WTC11 (cell line): ENCODE results near the gene INPP5A. TPM values are rescaled to one million over a fixed set of nuclear protein-coding genes. Genes with fewer than 3 reads are reported as not detected.

Source experiments
- ATAC-seq: fragments of 200-7000 bp; cut with Tn5 transposase; 2 replicates; pipeline ENCODE4 v1.10.0; 2021; ENCODE audit warnings: mild to moderate bottlenecking, moderate library complexity
- CTCF ChIA-PET: fragments of 300-600 bp; sonication (Branson Sonifier 250); formaldehyde crosslinking; loops from one replicate; lab custom pipeline; 2021; ENCODE audit warnings: antibody characterized with exemption; lab: Charles Lee
- POLR2A ChIA-PET: fragments of 350-600 bp; sonication (Branson Sonifier 250); formaldehyde crosslinking; loops from one replicate; lab custom pipeline; 2021; ENCODE audit warnings: antibody characterized with exemption; lab: Charles Lee
- DNase-seq: peaks from one replicate; pipeline ENCODE4 v3.0.0; 2021; ENCODE audit warnings: low spot score
- H3K27ac Mint-ChIP-seq: 2 replicates; pipeline ENCODE4 v1.8.0; 2021; ENCODE audit warnings: mixed read lengths
- H3K27me3 Mint-ChIP-seq: 2 replicates; pipeline ENCODE4 v1.8.0; 2021; ENCODE audit warnings: low read depth, mild to moderate bottlenecking, moderate library complexity, mixed read lengths
- H3K36me3 Mint-ChIP-seq: 2 replicates; pipeline ENCODE4 v1.8.0; 2021; ENCODE audit warnings: mixed read lengths
- H3K4me1 Mint-ChIP-seq: 2 replicates; pipeline ENCODE4 v1.8.0; 2022; ENCODE audit warnings: mixed read lengths
- H3K4me3 Mint-ChIP-seq: 2 replicates; pipeline ENCODE4 v1.8.0; 2021; ENCODE audit warnings: mild to moderate bottlenecking, moderate library complexity, mixed read lengths
- H3K9me3 Mint-ChIP-seq: 2 replicates; pipeline ENCODE4 v1.8.0; 2021; ENCODE audit warnings: mixed read lengths
- ATF3 ChIP-seq: sonication (generic); formaldehyde crosslinking; conservative IDR thresholded peaks from 2 replicates; pipeline ENCODE4 v1.8.1; 2022; ENCODE audit warnings: mild to moderate bottlenecking, missing genetic modification reagents
- ATF6 ChIP-seq: sonication (generic); formaldehyde crosslinking; IDR thresholded peaks from 2 replicates; pipeline ENCODE4 v1.8.1; 2023; ENCODE audit warnings: mild to moderate bottlenecking, missing genetic modification reagents
- CREB1 ChIP-seq: sonication (generic); formaldehyde crosslinking; IDR thresholded peaks from 2 replicates; pipeline ENCODE4 v1.8.0; 2023; ENCODE audit warnings: mild to moderate bottlenecking, missing genetic modification reagents
- CREM ChIP-seq: sonication (generic); formaldehyde crosslinking; IDR thresholded peaks from 2 replicates; pipeline ENCODE4 v1.8.1; 2022; ENCODE audit warnings: mild to moderate bottlenecking, missing genetic modification reagents, moderate library complexity
- CTCF ChIP-seq: fragments of 200-600 bp; IDR thresholded peaks from 2 replicates; pipeline ENCODE4 v1.8.0; 2022; ENCODE audit warnings: antibody characterized with exemption
- E2F5 ChIP-seq: sonication (generic); formaldehyde crosslinking; IDR thresholded peaks from 2 replicates; pipeline ENCODE4 v1.8.1; 2022; ENCODE audit warnings: mild to moderate bottlenecking, moderate library complexity, missing genetic modification reagents
- ETV6 ChIP-seq: sonication (generic); formaldehyde crosslinking; IDR thresholded peaks from 2 replicates; pipeline ENCODE4 v1.8.1; 2022; ENCODE audit warnings: mild to moderate bottlenecking, missing genetic modification reagents
- FOXK1 ChIP-seq: sonication (generic); formaldehyde crosslinking; IDR thresholded peaks from 2 replicates; pipeline ENCODE4 v1.8.0; 2022; ENCODE audit warnings: mild to moderate bottlenecking, moderate library complexity, missing genetic modification reagents
- GRHL2 ChIP-seq: fragments of 250-450 bp; sonication (Bioruptor Pico); IDR thresholded peaks from 2 replicates; pipeline ENCODE4 v1.8.0; 2022; ENCODE audit warnings: mild to moderate bottlenecking, moderate library complexity; ENCODE audit not compliant: insufficient replicate concordance, severe bottlenecking
- KAT7 ChIP-seq: sonication (generic); formaldehyde crosslinking; IDR thresholded peaks from 2 replicates; pipeline ENCODE4 v1.8.1; 2023; ENCODE audit warnings: missing genetic modification reagents, mild to moderate bottlenecking, borderline replicate concordance
- MXD4 ChIP-seq: fragments of 250-450 bp; sonication (Bioruptor Pico); IDR thresholded peaks from 2 replicates; pipeline ENCODE4 v1.8.0; 2021; ENCODE audit warnings: mild to moderate bottlenecking, moderate library complexity, borderline replicate concordance
- NFYB ChIP-seq: sonication (generic); formaldehyde crosslinking; conservative IDR thresholded peaks from 2 replicates; pipeline ENCODE4 v1.8.0; 2022; ENCODE audit warnings: low read depth, missing genetic modification reagents
- SP1 ChIP-seq: sonication (generic); formaldehyde crosslinking; conservative IDR thresholded peaks from 2 replicates; pipeline ENCODE4 v1.8.1; 2022; ENCODE audit warnings: missing genetic modification reagents
- TP53 ChIP-seq: sonication (generic); formaldehyde crosslinking; IDR thresholded peaks from 2 replicates; pipeline ENCODE4 v1.8.1; 2023; ENCODE audit warnings: mild to moderate bottlenecking, missing genetic modification reagents
- ZNF121 ChIP-seq: sonication (generic); formaldehyde crosslinking; IDR thresholded peaks from 2 replicates; pipeline ENCODE4 v1.8.0; 2023; ENCODE audit warnings: missing genetic modification reagents
- ZNF232 ChIP-seq: sonication (generic); formaldehyde crosslinking; IDR thresholded peaks from 2 replicates; pipeline ENCODE4 v1.8.0; 2022; ENCODE audit warnings: mild to moderate bottlenecking, missing genetic modification reagents
- ZNF263 ChIP-seq: sonication (generic); formaldehyde crosslinking; IDR thresholded peaks from 2 replicates; pipeline ENCODE4 v1.8.1; 2022; ENCODE audit warnings: low read depth, mild to moderate bottlenecking, moderate library complexity, missing genetic modification reagents
- ZNF396 ChIP-seq: fragments of 250-450 bp; sonication (Bioruptor Pico); IDR thresholded peaks from 2 replicates; pipeline ENCODE4 v1.8.0; 2021; ENCODE audit warnings: mild to moderate bottlenecking, moderate library complexity, borderline replicate concordance
- ZNF416 ChIP-seq: fragments of 250-450 bp; sonication (Bioruptor Pico); IDR thresholded peaks from 2 replicates; pipeline ENCODE4 v1.9.0; 2021; ENCODE audit warnings: mild to moderate bottlenecking, inconsistent platforms
- total RNA-seq: library from RNA; stranded (reverse); gene quantifications from 3 replicates; pipeline ENCODE4 v1.2.3, GENCODE V29; 2021
- TF ChIP-seq, protein P1 (sequence below): sonication (generic); formaldehyde crosslinking; IDR thresholded peaks from 2 replicates; pipeline ENCODE4 v1.8.0; 2022; ENCODE audit warnings: mild to moderate bottlenecking, missing genetic modification reagents
- TF ChIP-seq, protein P2 (sequence below): fragments of 250-450 bp; sonication (Bioruptor Pico); IDR thresholded peaks from 2 replicates; pipeline ENCODE4 v1.9.0; 2021; ENCODE audit warnings: mild to moderate bottlenecking
- TF ChIP-seq, protein P3 (sequence below): sonication (generic); formaldehyde crosslinking; IDR thresholded peaks from 2 replicates; pipeline ENCODE4 v1.8.0; 2022; ENCODE audit warnings: mild to moderate bottlenecking, missing genetic modification reagents
- TF ChIP-seq, protein P4 (sequence below): sonication (generic); formaldehyde crosslinking; IDR thresholded peaks from 2 replicates; pipeline ENCODE4 v1.8.1; 2023; ENCODE audit warnings: mild to moderate bottlenecking, missing genetic modification reagents

INPP5A gene
- total RNA-seq, 1 experiment from 2014 or later = 22.1 TPM

- TF ChIP-seq, protein P1, sequence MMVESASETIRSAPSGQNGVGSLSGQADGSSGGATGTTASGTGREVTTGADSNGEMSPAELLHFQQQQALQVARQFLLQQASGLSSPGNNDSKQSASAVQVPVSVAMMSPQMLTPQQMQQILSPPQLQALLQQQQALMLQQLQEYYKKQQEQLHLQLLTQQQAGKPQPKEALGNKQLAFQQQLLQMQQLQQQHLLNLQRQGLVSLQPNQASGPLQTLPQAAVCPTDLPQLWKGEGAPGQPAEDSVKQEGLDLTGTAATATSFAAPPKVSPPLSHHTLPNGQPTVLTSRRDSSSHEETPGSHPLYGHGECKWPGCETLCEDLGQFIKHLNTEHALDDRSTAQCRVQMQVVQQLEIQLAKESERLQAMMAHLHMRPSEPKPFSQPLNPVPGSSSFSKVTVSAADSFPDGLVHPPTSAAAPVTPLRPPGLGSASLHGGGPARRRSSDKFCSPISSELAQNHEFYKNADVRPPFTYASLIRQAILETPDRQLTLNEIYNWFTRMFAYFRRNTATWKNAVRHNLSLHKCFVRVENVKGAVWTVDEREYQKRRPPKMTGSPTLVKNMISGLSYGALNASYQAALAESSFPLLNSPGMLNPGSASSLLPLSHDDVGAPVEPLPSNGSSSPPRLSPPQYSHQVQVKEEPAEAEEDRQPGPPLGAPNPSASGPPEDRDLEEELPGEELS = no peak
- TF ChIP-seq ZNF416 (CRISPR knock-in tag) = no peak
- TF ChIP-seq, protein P2, sequence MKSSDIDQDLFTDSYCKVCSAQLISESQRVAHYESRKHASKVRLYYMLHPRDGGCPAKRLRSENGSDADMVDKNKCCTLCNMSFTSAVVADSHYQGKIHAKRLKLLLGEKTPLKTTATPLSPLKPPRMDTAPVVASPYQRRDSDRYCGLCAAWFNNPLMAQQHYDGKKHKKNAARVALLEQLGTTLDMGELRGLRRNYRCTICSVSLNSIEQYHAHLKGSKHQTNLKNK (CRISPR knock-in tag) = no peak
- TF ChIP-seq ZNF232 (CRISPR knock-in tag) = no peak
- TF ChIP-seq ZNF396 (CRISPR knock-in tag) = no peak
- no peak for TF ChIP-seq CREM
- TF ChIP-seq ZNF263 = no peak
Observed at GRCh38 chr10:132579027-132579859, 41.7 kb downstream of the INPP5A start (continued).

DNA sequence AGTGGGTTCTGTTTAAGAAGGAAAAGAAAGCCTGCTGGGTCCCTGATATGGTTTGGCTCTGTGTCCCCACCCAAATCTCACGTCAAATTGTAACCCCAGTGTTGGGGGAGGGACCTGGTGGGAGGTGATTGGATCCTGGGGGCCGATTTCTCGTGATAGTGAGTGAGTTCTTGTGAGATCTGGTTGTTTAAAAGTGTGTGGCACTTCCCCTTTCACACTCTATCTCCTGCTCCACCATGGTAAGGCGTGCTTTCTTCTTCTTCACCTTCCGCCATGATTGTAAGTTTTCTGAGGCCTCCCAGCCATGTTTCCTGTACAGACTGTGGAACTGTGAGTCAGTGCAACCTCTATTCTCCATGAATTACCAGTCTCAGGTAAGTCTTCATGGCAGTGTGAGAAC, 42.6 kb downstream of the INPP5A start:
- Mint-ChIP-seq H3K9me3 (no peaks in the 10 kb centered on the region), H3K4me3 (no peak overlapping the region), H3K27me3 (no peaks in the 10 kb centered on the region), H3K36me3 (no peaks in the 10 kb centered on the region), H3K4me1 (peaks cover 16% of the 10 kb centered on the region), H3K27ac (no peak overlapping the region)
- TF ChIP-seq, protein P3, sequence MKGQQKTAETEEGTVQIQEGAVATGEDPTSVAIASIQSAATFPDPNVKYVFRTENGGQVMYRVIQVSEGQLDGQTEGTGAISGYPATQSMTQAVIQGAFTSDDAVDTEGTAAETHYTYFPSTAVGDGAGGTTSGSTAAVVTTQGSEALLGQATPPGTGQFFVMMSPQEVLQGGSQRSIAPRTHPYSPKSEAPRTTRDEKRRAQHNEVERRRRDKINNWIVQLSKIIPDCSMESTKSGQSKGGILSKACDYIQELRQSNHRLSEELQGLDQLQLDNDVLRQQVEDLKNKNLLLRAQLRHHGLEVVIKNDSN (CRISPR knock-in tag) = no peak
- TF ChIP-seq TP53 = no peak
- TF ChIP-seq ATF3 (CRISPR knock-in tag) = no peak
- TF ChIP-seq FOXK1 (CRISPR knock-in tag) = no peak
- TF ChIP-seq GRHL2 (CRISPR knock-in tag) = no peak
- TF ChIP-seq, protein P4, sequence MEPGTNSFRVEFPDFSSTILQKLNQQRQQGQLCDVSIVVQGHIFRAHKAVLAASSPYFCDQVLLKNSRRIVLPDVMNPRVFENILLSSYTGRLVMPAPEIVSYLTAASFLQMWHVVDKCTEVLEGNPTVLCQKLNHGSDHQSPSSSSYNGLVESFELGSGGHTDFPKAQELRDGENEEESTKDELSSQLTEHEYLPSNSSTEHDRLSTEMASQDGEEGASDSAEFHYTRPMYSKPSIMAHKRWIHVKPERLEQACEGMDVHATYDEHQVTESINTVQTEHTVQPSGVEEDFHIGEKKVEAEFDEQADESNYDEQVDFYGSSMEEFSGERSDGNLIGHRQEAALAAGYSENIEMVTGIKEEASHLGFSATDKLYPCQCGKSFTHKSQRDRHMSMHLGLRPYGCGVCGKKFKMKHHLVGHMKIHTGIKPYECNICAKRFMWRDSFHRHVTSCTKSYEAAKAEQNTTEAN (CRISPR knock-in tag) = no peak
- TF ChIP-seq ATF6 (CRISPR knock-in tag) = no peak
- TF ChIP-seq CREB1 (CRISPR knock-in tag) = no peak
- no peak for TF ChIP-seq SP1 (CRISPR knock-in tag)
- no peak for TF ChIP-seq NFYB (CRISPR knock-in tag)
- TF ChIP-seq ZNF263 = no peak
- no peak for TF ChIP-seq ZNF121
- TF ChIP-seq MXD4 (CRISPR knock-in tag) = no peak
- no peak for TF ChIP-seq ETV6
- TF ChIP-seq E2F5 = no peak
- TF ChIP-seq CTCF = no peak
- TF ChIP-seq ZNF232 (CRISPR knock-in tag) = no peak
- TF ChIP-seq KAT7 = no peak
- ATAC-seq (no peak), DNase-seq (no peak)
- CTCF ChIA-PET = no interaction called here
- POLR2A ChIA-PET = no interaction called here
